H1 (cell line): Measurements from ENCODE around the gene EN1. TPM values are rescaled to one million over a fixed set of nuclear protein-coding genes. Genes with fewer than 3 reads are reported as not detected.

ENCODE experiments used
- ATF2 ChIP-seq: IDR thresholded peaks from 2 replicates; pipeline ENCODE4 v1.6.1; 2012; ENCODE audit warnings: low read length, inconsistent platforms
- CBX5 ChIP-seq: fragments of 300-800, 300-1000 bp; sonication (generic); IDR thresholded peaks from 2 replicates; pipeline ENCODE4 v1.7.1; 2016; ENCODE audit warnings: antibody characterized with exemption, low read length, low read depth
- EZH2 ChIP-seq: fragments of 200-600 bp; sonication (generic); IDR thresholded peaks from 2 replicates; pipeline ENCODE4 v1.7.1; 2012; ENCODE audit warnings: low read depth, mild to moderate bottlenecking, moderate library complexity, low read length, inconsistent platforms; ENCODE audit not compliant: severe bottlenecking
- HDAC6 ChIP-seq: IDR thresholded peaks from one replicate; pipeline ENCODE4 v1.7.1; 2012; ENCODE audit warnings: low read depth, mild to moderate bottlenecking, inconsistent platforms, low read length, moderate library complexity
- JUN ChIP-seq: IDR thresholded peaks from 2 replicates; pipeline ENCODE4 v1.6.1; 2011; ENCODE audit warnings: low read depth, mild to moderate bottlenecking, improper control_type of control experiment, low read length
- JUND ChIP-seq: IDR thresholded peaks from 2 replicates; pipeline ENCODE4 v1.6.1; 2011; ENCODE audit warnings: mild to moderate bottlenecking, improper control_type of control experiment, low read length
- MAX ChIP-seq: IDR thresholded peaks from 2 replicates; pipeline ENCODE4 v1.6.1; 2012; ENCODE audit warnings: inconsistent platforms
- NRF1 ChIP-seq: IDR thresholded peaks from 2 replicates; pipeline ENCODE4 v1.6.1; 2011; ENCODE audit warnings: mild to moderate bottlenecking, low read depth, low read length, improper control_type of control experiment
- RAD21 ChIP-seq, 2 experiments: IDR thresholded peaks in 1 of 2; conservative IDR thresholded peaks in 1 of 2; 2 replicates each; pipeline ENCODE4 v1.6.1; 2011; ENCODE audit warnings: low read depth in 2 of 2, low read length in 2 of 2, improper control_type of control experiment in 1 of 2, inconsistent platforms in 1 of 2, mild to moderate bottlenecking in 1 of 2, moderate library complexity in 1 of 2
- SP1 ChIP-seq: IDR thresholded peaks from 2 replicates; pipeline ENCODE4 v1.6.1; 2011; ENCODE audit warnings: low read depth, low read length
- SP2 ChIP-seq: IDR thresholded peaks from 2 replicates; pipeline ENCODE4 v1.6.1; 2012; ENCODE audit warnings: mild to moderate bottlenecking, low read length, inconsistent platforms
- SP4 ChIP-seq: IDR thresholded peaks from 2 replicates; pipeline ENCODE4 v1.6.1; 2012; ENCODE audit warnings: low read length, inconsistent platforms
- TBP ChIP-seq: IDR thresholded peaks from 2 replicates; pipeline ENCODE4 v1.6.1; 2011; ENCODE audit warnings: low read depth, low read length, improper control_type of control experiment
- USF2 ChIP-seq: IDR thresholded peaks from 2 replicates; pipeline ENCODE4 v1.6.1; 2011; ENCODE audit warnings: low read length, improper control_type of control experiment
- ZNF274 ChIP-seq: IDR thresholded peaks from 2 replicates; pipeline ENCODE4 v1.7.0; 2012; ENCODE audit warnings: low read length, borderline replicate concordance; ENCODE audit errors: extremely low read depth
- polyA plus RNA-seq, 7 experiments: library from polyadenylated mRNA; depleted of rRNA in 3 of 7; stranded (reverse) in 5 of 7; unstranded in 2 of 7; fragments of >200 nt in 5 of 7; fragments of 200-250 nt in 2 of 7; gene quantifications; 1 replicate in 5 of 7; 2 replicates in 1 of 7; 4 replicates in 1 of 7; pipeline versions ENCODE4 v1.2.1 to v1.2.3, GENCODE V29; 2011 to 2013; ENCODE audit warnings: missing spikeins in 2 of 7, mixed read lengths in 2 of 7
- total RNA-seq: library from RNA; stranded (reverse); fragmentation: NEBNext Ultra II Directional; extraction: Animal tissue kit (Norgen Biotek cat#: 25700); gene quantifications from 2 replicates; pipeline ENCODE4 v1.2.1, GENCODE V29; 2021

The EN1 gene
- total and polyA plus RNA-seq, 2 of the 8 experiments (the other 6 are each of a cell fraction or from before 2014, with no cell fraction given): not detected

GRCh38 chr2:118855451-118856279, 8.2 kb upstream of the EN1 start (continued):
- TF ChIP-seq ZNF274 (no peak), HDAC6 (no peak), NRF1 (no peak), JUND (no peak), TBP (peak; percentile 37; the same call in 1 of the 2 replicates), CBX5 (no peak), EZH2 (no peak), RAD21 (IDR thresholded peaks at IDR 0.05 in 1 of 2, conservative IDR thresholded peaks at IDR 0.05 in 1 of 2; ENCODE audit: low read depth in 2 of 2, low read length in 2 of 2) (peak; percentile 87 to 90), SP2 (no peak), JUN (no peak), MAX (peak; percentile 33; the same call in 1 of the 2 replicates), SP4 (no peak), USF2 (no peak), ATF2 (no peak), SP1 (no peak)
